Endothelial cell of umbilical vein (primary cell): Measurements from ENCODE around the gene FBXO7. TPM values are rescaled to one million over a fixed set of nuclear protein-coding genes. Genes with fewer than 3 reads are reported as not detected.

Source experiments
- BruUV-seq: library from RNA; stranded (reverse); fragments of 400-500 nt; replicated peaks from 2 replicates; lab custom pipeline; 2021; lab: Mats Ljungman, UMichigan
- CTCF ChIA-PET: fragments of 300-600, 350-600 bp; sonication (Branson Sonifier 250); formaldehyde crosslinking; loops from one replicate; lab custom pipeline; 2021; ENCODE audit warnings: antibody characterized with exemption, inconsistent platforms; lab: Charles Lee
- POLR2A ChIA-PET: fragments of 300-600, 350-600 bp; sonication (Branson Sonifier 250); formaldehyde crosslinking; loops from one replicate; lab custom pipeline; 2021; ENCODE audit warnings: antibody characterized with exemption, inconsistent platforms; lab: Charles Lee
- DNase-seq: peaks from one replicate; pipeline ENCODE4 v3.0.0-alpha.2; 2011; ENCODE audit warnings: low read depth, low spot score
- FAIRE-seq: peaks from 2 replicates; lab custom pipeline; 2011; peaks lifted over from hg19 to GRCh38; lab: Jason Lieb, UNC
- H2AFZ ChIP-seq: 2 replicates; pipeline ENCODE4 v1.6.0; 2012; ENCODE audit warnings: low read depth, low read length, control low read depth, inconsistent platforms
- H3K27ac ChIP-seq: 2 replicates; pipeline ENCODE4 v1.5.1; 2011; ENCODE audit warnings: low read depth, mild to moderate bottlenecking, control low read depth, low read length, moderate library complexity; ENCODE audit not compliant: insufficient read depth
- H3K27me3 ChIP-seq, 2 experiments: 2 replicates each; pipeline versions ENCODE4 v1.6.0 to v1.6.1; 2011; ENCODE audit warnings: low read length in 2 of 2, mixed read lengths in 1 of 2; ENCODE audit not compliant: control insufficient read depth in 2 of 2, insufficient read depth in 2 of 2
- H3K36me3 ChIP-seq, 2 experiments: 2 replicates in 1 of 2; 3 replicates in 1 of 2; pipeline ENCODE4 v1.5.1; 2011; ENCODE audit warnings: low read length in 2 of 2, mild to moderate bottlenecking in 1 of 2, moderate library complexity in 1 of 2; ENCODE audit not compliant: control insufficient read depth in 2 of 2, insufficient read depth in 2 of 2; ENCODE audit errors: extremely low read depth in 1 of 2
- H3K4me1 ChIP-seq: 3 replicates; pipeline ENCODE4 v1.5.1; 2011; ENCODE audit warnings: mild to moderate bottlenecking, low read length; ENCODE audit not compliant: control insufficient read depth, insufficient read depth; ENCODE audit errors: extremely low read depth
- H3K4me2 ChIP-seq: 2 replicates; pipeline ENCODE4 v1.6.1; 2011; ENCODE audit warnings: low read length, control low read depth, mixed read lengths; ENCODE audit not compliant: insufficient read depth
- H3K4me3 ChIP-seq, 3 experiments: fragments of 200-600 bp in 1 of 3; sonication (generic), shearing (Covaris generic) in 1 of 3; replicated peaks in 1 of 3; 2 replicates each; pipeline ENCODE4 v1.5.1; 2011 to 2016; ENCODE audit warnings: control low read depth in 3 of 3, low read length in 3 of 3, mild to moderate bottlenecking in 2 of 3, inconsistent platforms in 1 of 3, low read depth in 1 of 3, moderate library complexity in 1 of 3; ENCODE audit not compliant: insufficient read depth in 1 of 3
- H3K79me2 ChIP-seq: 2 replicates; pipeline ENCODE4 v1.6.0; 2012; ENCODE audit warnings: low read length, inconsistent platforms; ENCODE audit not compliant: control insufficient read depth, insufficient read depth
- H3K9ac ChIP-seq: replicated peaks from 2 replicates; pipeline ENCODE3; 2011; ENCODE audit warnings: low read length, control low read depth; ENCODE audit not compliant: insufficient read depth; ENCODE audit errors: extremely low read depth
- H3K9me1 ChIP-seq: replicated peaks from 3 replicates; pipeline ENCODE4 v1.6.0; 2011; ENCODE audit warnings: mild to moderate bottlenecking, low read length; ENCODE audit not compliant: control insufficient read depth, insufficient read depth; ENCODE audit errors: extremely low read depth
- H3K9me3 ChIP-seq: replicated peaks from 2 replicates; pipeline ENCODE4 v1.5.1; 2012; ENCODE audit warnings: low read length, inconsistent platforms; ENCODE audit not compliant: control insufficient read depth, insufficient read depth
- H4K20me1 ChIP-seq: replicated peaks from 2 replicates; pipeline ENCODE3; 2011; ENCODE audit warnings: mild to moderate bottlenecking, low read length; ENCODE audit not compliant: control insufficient read depth, insufficient read depth; ENCODE audit errors: extremely low read depth
- EZH2 ChIP-seq: IDR thresholded peaks from 2 replicates; pipeline ENCODE4 v1.6.1; 2012; ENCODE audit warnings: borderline replicate concordance, low read depth, mild to moderate bottlenecking, moderate library complexity, low read length, inconsistent platforms; ENCODE audit not compliant: severe bottlenecking
- FOS ChIP-seq: IDR thresholded peaks from 2 replicates; pipeline ENCODE4 v1.6.1; 2011; ENCODE audit warnings: mild to moderate bottlenecking, low read length, moderate library complexity, borderline replicate concordance; ENCODE audit not compliant: insufficient read depth
- GATA2 ChIP-seq: IDR thresholded peaks from 2 replicates; pipeline ENCODE4 v1.7.0; 2011; ENCODE audit warnings: low read depth, mild to moderate bottlenecking, moderate library complexity, mixed read lengths, low read length; ENCODE audit not compliant: insufficient read length, insufficient read depth
- JUN ChIP-seq: IDR thresholded peaks from 2 replicates; pipeline ENCODE4 v1.6.1; 2011; ENCODE audit warnings: borderline replicate concordance, low read depth; ENCODE audit not compliant: insufficient read length, insufficient read depth
- MYC ChIP-seq: IDR thresholded peaks from one replicate; pipeline ENCODE4 v1.6.1; 2011; ENCODE audit warnings: mild to moderate bottlenecking, low read depth, low read length
- POLR2A ChIP-seq: IDR thresholded peaks from 2 replicates; pipeline ENCODE4 v1.6.1; 2012; ENCODE audit warnings: low read depth, mild to moderate bottlenecking, control low read depth, low read length
- POLR2AphosphoS5 ChIP-seq: IDR thresholded peaks from 2 replicates; pipeline ENCODE4 v1.6.1; 2012; ENCODE audit warnings: low read depth, mild to moderate bottlenecking, control low read depth, low read length, moderate library complexity; ENCODE audit not compliant: insufficient read depth
- dilution Hi-C: fragments of 300-500 bp; cut with MboI; formaldehyde crosslinking; loops from one replicate; pipeline ENCODE4 v1.15.0; 2019; ENCODE audit warnings: low sequenced_read_pairs; ENCODE audit not compliant: extremely low pct_ligation_motif_present
- intact Hi-C: fragments of 100-400 bp; cut with micrococcal nuclease; formaldehyde crosslinking; loops from one replicate; pipeline ENCODE4 v1.10.0; 2022
- polyA plus RNA-seq, 4 experiments: library from polyadenylated mRNA; depleted of rRNA in 3 of 4; stranded (reverse) in 3 of 4; unstranded in 1 of 4; fragments of >200 nt; gene quantifications; 2 replicates each; pipeline versions ENCODE4 v1.2.1 to v1.2.3, GENCODE V29; 2011 to 2012; ENCODE audit warnings: missing spikeins in 1 of 4
- total RNA-seq: library from RNA; stranded (reverse); gene quantifications from 2 replicates; pipeline ENCODE4 v1.2.3, GENCODE V29; 2021
- TF ChIP-seq, protein P1 (sequence below), 2 donors: IDR thresholded peaks; 1 replicate in 1 of 2; 2 replicates in 1 of 2; pipeline ENCODE4 v1.5.1; 2011; ENCODE audit warnings: low read length in 2 of 2, mild to moderate bottlenecking in 2 of 2, moderate library complexity in 2 of 2, control low read depth in 1 of 2, inconsistent platforms in 1 of 2, low read depth in 1 of 2; ENCODE audit not compliant: insufficient read depth in 1 of 2; ENCODE audit errors: extremely low read depth in 1 of 2
- TF ChIP-seq, protein P2 (sequence below): IDR thresholded peaks from 2 replicates; pipeline ENCODE4 v1.6.1; 2011; ENCODE audit not compliant: insufficient read depth, insufficient read length

FBXO7 gene
- total and polyA plus RNA-seq, 2 donors (not counting 3 experiments of a cell fraction or from before 2014, with no cell fraction given): 81.1 to 112 TPM

DNA sequence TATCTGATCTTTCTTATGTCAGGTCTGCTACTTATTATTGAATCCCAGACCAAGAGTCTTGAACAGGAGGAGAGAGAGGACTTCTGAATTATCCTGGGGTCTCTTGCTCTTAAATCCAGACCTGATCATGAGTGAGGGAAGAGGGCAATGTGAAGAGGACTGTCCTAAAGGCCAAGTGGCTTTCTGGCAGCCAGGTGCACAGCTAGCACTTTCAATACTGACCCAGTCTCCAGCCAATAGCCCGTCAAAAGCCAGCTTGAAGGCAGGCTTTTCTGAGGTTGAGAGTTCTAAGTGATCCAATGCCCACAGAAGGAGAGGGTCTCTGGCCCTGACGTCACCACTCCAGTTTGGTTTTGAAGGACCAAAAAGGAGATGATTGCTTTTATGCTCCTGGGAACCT lies 37.2 kb downstream of the FBXO7 start:
- no peak for FAIRE-seq
- H4K20me1 ChIP-seq: no peaks in the 10 kb centered on the region
- CTCF ChIA-PET: no interaction called here
- no peak overlapping the region for H3K9ac ChIP-seq
- POLR2A ChIA-PET: no interaction called here
- intact Hi-C loops: no loop called here
- dilution Hi-C loops: no loop called here
- no peaks in the 10 kb centered on the region for H3K36me3 ChIP-seq
- H3K79me2 ChIP-seq: no peaks in the 10 kb centered on the region
- H3K4me3 ChIP-seq: no peak overlapping the region
- no TSS peak for BruUV-seq
- H3K27me3 ChIP-seq: no peaks in the 10 kb centered on the region
- H3K27ac ChIP-seq: no peak overlapping the region
- no peak overlapping the region for H3K4me2 ChIP-seq
- H2AFZ ChIP-seq: no peak overlapping the region
- no peak for TF ChIP-seq GATA2
- TF ChIP-seq EZH2: no peak
- no peak for TF ChIP-seq FOS
- TF ChIP-seq, protein P1, sequence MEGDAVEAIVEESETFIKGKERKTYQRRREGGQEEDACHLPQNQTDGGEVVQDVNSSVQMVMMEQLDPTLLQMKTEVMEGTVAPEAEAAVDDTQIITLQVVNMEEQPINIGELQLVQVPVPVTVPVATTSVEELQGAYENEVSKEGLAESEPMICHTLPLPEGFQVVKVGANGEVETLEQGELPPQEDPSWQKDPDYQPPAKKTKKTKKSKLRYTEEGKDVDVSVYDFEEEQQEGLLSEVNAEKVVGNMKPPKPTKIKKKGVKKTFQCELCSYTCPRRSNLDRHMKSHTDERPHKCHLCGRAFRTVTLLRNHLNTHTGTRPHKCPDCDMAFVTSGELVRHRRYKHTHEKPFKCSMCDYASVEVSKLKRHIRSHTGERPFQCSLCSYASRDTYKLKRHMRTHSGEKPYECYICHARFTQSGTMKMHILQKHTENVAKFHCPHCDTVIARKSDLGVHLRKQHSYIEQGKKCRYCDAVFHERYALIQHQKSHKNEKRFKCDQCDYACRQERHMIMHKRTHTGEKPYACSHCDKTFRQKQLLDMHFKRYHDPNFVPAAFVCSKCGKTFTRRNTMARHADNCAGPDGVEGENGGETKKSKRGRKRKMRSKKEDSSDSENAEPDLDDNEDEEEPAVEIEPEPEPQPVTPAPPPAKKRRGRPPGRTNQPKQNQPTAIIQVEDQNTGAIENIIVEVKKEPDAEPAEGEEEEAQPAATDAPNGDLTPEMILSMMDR (IDR thresholded peaks at IDR 0.05; ENCODE audit: extremely low read depth in 1 of 2, insufficient read depth in 1 of 2, low read depth in 1 of 2, low read length in 2 of 2): no peak
- TF ChIP-seq, protein P2, sequence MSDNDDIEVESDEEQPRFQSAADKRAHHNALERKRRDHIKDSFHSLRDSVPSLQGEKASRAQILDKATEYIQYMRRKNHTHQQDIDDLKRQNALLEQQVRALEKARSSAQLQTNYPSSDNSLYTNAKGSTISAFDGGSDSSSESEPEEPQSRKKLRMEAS: no peak
- TF ChIP-seq MYC: no peak
- no peak for TF ChIP-seq JUN
- no peak for TF ChIP-seq POLR2A
- TF ChIP-seq POLR2AphosphoS5: no peak
- H3K9me3 ChIP-seq: no peaks in the 10 kb centered on the region
- no peak for DNase-seq
- no peaks in the 10 kb centered on the region for H3K4me1 ChIP-seq
- H3K9me1 ChIP-seq: no peaks in the 10 kb centered on the region
